AG04449 (cell line): Measurements from ENCODE around the gene SCN4A.
"Not testable (repeated sequence)": the region's sequence is repeated elsewhere in the genome, so short reads cannot be mapped to it uniquely, and the experiment has no call there.

ENCODE experiments used
- CTCF ChIA-PET: fragments of 350-600 bp; formaldehyde crosslinking; extraction: SDS; loops from one replicate; lab custom pipeline; 2021; ENCODE audit warnings: antibody characterized with exemption; lab: Yijun Ruan, JAX
- POLR2A ChIA-PET: fragments of 400-600, 350-600 bp; formaldehyde crosslinking; extraction: SDS; loops from one replicate; lab custom pipeline; 2020; ENCODE audit warnings: antibody characterized with exemption, inconsistent platforms; lab: Yijun Ruan, JAX
- DNase-seq: peaks from one replicate; pipeline ENCODE4 v3.0.0-alpha.2; 2010; ENCODE audit warnings: low read depth, low spot score
- H3K4me3 ChIP-seq: 2 replicates; pipeline ENCODE4 v1.5.1; 2011; ENCODE audit warnings: low read depth, mild to moderate bottlenecking, control low read depth, low read length
- CTCF ChIP-seq: IDR thresholded peaks from one replicate; pipeline ENCODE4 v1.5.1; 2011; ENCODE audit warnings: mild to moderate bottlenecking, moderate library complexity, low read length, control low read depth, inconsistent platforms; ENCODE audit not compliant: insufficient read depth; ENCODE audit errors: missing control alignments

Gene SCN4A

GRCh38 chr17:63910096-63910495 is 62.6 kb downstream of the SCN4A start:
- no peak overlapping the region for H3K4me3 ChIP-seq
- DNase-seq = no peak
- TF ChIP-seq CTCF = no peak
- ChIA-PET CTCF (interaction anchor here (1.0 to 5.1 kb wide), 10 partner anchors 10 to 224 kb away, joined by 3 to 71 read pairs (median 12); partner anchors contain the start of genes CD79B and ERN1), POLR2A (no interaction called here)

- H3K4me3 ChIP-seq, POLR2A ChIA-PET, DNase-seq: not testable (repeated sequence)
- CTCF ChIA-PET = interaction anchor here (1.0 to 5.1 kb wide), 4 partner anchors 37 to 224 kb away, joined by 3 to 71 read pairs (median 24); no protein-coding TSS in a partner anchor
These were observed 63.1 kb downstream of the SCN4A start for GRCh38 chr17:63909586-63909985.

GRCh38 chr17:63907161-63907778 is 65.4 kb downstream of the SCN4A start:
- H3K4me3 ChIP-seq, DNase-seq, POLR2A ChIA-PET: not testable (repeated sequence)
- TF ChIP-seq CTCF = peak; percentile 12
- CTCF ChIA-PET = interaction anchor here (1.3 to 8.5 kb wide), 5 partner anchors 13 to 384 kb away, joined by 3 to 79 read pairs (median 8); no protein-coding TSS in a partner anchor

- POLR2A ChIA-PET, H3K4me3 ChIP-seq, DNase-seq: not testable (repeated sequence)
- CTCF ChIA-PET = interaction anchor here (0.6 to 8.5 kb wide), 14 partner anchors 12 to 416 kb away, joined by 3 to 79 read pairs (median 7); partner anchors contain the start of gene GH2
These were observed 67.9 kb downstream of the SCN4A start for GRCh38 chr17:63904796-63905195.

- H3K4me3 ChIP-seq, POLR2A ChIA-PET, DNase-seq: not testable (repeated sequence)
- CTCF ChIA-PET = interaction anchor here (1.0 to 8.5 kb wide), 11 partner anchors 8 to 375 kb away, joined by 3 to 79 read pairs (median 16); partner anchors contain the start of genes CSHL1 and GH2
These were observed 68.9 kb downstream of the SCN4A start for GRCh38 chr17:63903787-63904201.

- ChIA-PET POLR2A (interaction anchor here (0.6 kb wide), 1 partner anchor 38 kb away, joined by 3 read pairs; no protein-coding TSS in a partner anchor), CTCF (interaction anchor here (0.6 to 8.5 kb wide), 20 partner anchors 10 to 231 kb away, joined by 3 to 79 read pairs (median 5); partner anchors contain the start of genes CSHL1 and GH2)
- not testable (repeated sequence) for H3K4me3 ChIP-seq, DNase-seq
These were observed 70.7 kb downstream of the SCN4A start for GRCh38 chr17:63901971-63902370.

- H3K4me3 ChIP-seq, DNase-seq, POLR2A ChIA-PET: not testable (repeated sequence)
- CTCF ChIA-PET = interaction anchor here (1.2 to 1.9 kb wide), 2 partner anchors 10 to 130 kb away, joined by 3 to 5 read pairs; no protein-coding TSS in a partner anchor
These were observed 73.6 kb downstream of the SCN4A start for GRCh38 chr17:63898899-63899798.

GRCh38 chr17:63896524-63897354 is 76.0 kb downstream of the SCN4A start, which contains the start of gene CSH1:
Gene CSH1 (minus strand): TSS chr17:63896574. CDS start chr17:63896511, 63 bp downstream.
- POLR2A ChIA-PET, H3K4me3 ChIP-seq, DNase-seq: not testable (repeated sequence)
- CTCF ChIA-PET = interaction anchor here (1.9 kb wide), 1 partner anchor 8 kb away, joined by 5 read pairs; no protein-coding TSS in a partner anchor

GRCh38 chr17:63894821-63895220 is 77.9 kb downstream of the SCN4A start:
- DNase-seq, H3K4me3 ChIP-seq, CTCF ChIA-PET, POLR2A ChIA-PET: not testable (repeated sequence)

- CTCF ChIA-PET = interaction anchor here (4.5 kb wide), 1 partner anchor 12 kb away, joined by 22 read pairs; the partner anchor contains the start of gene GH2
- POLR2A ChIA-PET, H3K4me3 ChIP-seq, DNase-seq: not testable (repeated sequence)
These were observed 78.7 kb downstream of the SCN4A start for GRCh38 chr17:63894021-63894420.

- POLR2A ChIA-PET = not testable (repeated sequence)
These were observed 80.2 kb downstream of the SCN4A start for GRCh38 chr17:63892316-63893037.

More at GRCh38 chr17:63892316-63893037, 80.2 kb downstream of the SCN4A start:
- not testable (repeated sequence) for DNase-seq, H3K4me3 ChIP-seq
- CTCF ChIA-PET = interaction anchor here (1.8 to 6.6 kb wide), 3 partner anchors 10 to 19 kb away, joined by 4 to 63 read pairs (median 22); partner anchors contain the start of genes CSHL1 and GH2
